Keratinocyte (primary cell): ENCODE results near the gene APP.

ENCODE experiments used
- EZH2 ChIP-seq: IDR thresholded peaks from one replicate; pipeline ENCODE4 v1.6.1; 2012; ENCODE audit warnings: inconsistent platforms, mild to moderate bottlenecking, low read length, moderate library complexity
- TF ChIP-seq, protein P1 (sequence below), 3 experiments: IDR thresholded peaks in 1 of 3; conservative IDR thresholded peaks in 1 of 3; optimal IDR thresholded peaks in 1 of 3; 2 replicates in 2 of 3; 3 replicates in 1 of 3; pipeline versions ENCODE3 to v1.5.1; 2011; ENCODE audit warnings: low read length in 3 of 3, mild to moderate bottlenecking in 3 of 3, moderate library complexity in 2 of 3, control low read depth in 1 of 3, inconsistent platforms in 1 of 3; ENCODE audit not compliant: insufficient read depth in 2 of 3; ENCODE audit errors: extremely low read depth in 1 of 3

DNA sequence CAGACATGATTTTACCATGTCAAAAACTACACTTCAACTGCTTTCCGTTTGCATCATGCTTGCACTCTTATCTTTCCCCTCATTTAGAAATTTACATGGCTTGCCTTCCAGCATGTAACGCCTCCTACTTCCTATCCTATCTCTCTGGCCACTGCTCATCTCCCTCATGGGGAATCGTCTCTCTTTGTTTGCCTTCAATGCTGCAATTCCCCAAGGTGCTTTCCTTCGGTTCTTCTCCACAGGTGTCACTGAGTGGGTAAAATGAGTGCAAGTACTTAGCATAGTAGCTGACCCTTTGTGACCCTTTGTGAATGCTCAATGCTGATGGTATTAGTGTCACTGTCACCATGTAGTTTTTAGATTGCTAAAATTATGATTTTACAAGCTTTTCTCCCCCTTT is 63.1 kb downstream of the APP start:
- TF ChIP-seq, protein P1, sequence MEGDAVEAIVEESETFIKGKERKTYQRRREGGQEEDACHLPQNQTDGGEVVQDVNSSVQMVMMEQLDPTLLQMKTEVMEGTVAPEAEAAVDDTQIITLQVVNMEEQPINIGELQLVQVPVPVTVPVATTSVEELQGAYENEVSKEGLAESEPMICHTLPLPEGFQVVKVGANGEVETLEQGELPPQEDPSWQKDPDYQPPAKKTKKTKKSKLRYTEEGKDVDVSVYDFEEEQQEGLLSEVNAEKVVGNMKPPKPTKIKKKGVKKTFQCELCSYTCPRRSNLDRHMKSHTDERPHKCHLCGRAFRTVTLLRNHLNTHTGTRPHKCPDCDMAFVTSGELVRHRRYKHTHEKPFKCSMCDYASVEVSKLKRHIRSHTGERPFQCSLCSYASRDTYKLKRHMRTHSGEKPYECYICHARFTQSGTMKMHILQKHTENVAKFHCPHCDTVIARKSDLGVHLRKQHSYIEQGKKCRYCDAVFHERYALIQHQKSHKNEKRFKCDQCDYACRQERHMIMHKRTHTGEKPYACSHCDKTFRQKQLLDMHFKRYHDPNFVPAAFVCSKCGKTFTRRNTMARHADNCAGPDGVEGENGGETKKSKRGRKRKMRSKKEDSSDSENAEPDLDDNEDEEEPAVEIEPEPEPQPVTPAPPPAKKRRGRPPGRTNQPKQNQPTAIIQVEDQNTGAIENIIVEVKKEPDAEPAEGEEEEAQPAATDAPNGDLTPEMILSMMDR (optimal IDR thresholded peaks at IDR 0.05 in 1 of 3, IDR thresholded peaks at IDR 0.05 in 1 of 3, conservative IDR thresholded peaks at IDR 0.05 in 1 of 3; ENCODE audit: extremely low read depth in 1 of 3, insufficient read depth in 2 of 3, low read length in 3 of 3) = no peak
- no peak for TF ChIP-seq EZH2
